Measurements from ENCODE around the gene ARHGEF7. TPM values are rescaled to one million over a fixed set of nuclear protein-coding genes. Genes with fewer than 3 reads are reported as not detected.

ARHGEF7 gene
- total RNA-seq, 1 experiment from 2014 or later = 47.3 TPM

DNA sequence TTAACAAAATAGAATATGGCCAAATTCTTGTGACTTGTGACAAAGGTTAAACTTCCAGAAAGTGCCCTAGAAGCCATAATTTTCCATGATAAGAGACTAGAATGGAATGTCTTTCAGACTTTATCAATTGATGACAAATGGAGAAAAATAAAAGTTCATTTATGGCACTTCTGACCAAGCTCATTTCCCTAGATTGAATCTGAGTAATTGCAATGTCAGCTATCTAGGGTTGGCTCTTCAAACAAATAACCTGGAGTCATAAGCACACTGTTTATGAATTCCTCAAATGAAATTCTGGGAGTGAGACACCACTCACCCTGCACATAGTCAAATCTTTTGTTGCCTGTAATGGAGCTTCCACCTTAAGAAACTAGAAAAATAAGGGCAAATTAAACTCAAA is 11.4 kb downstream of the ARHGEF7 start:
- H3K4me3 Mint-ChIP-seq = no peak overlapping the region
- TF ChIP-seq, protein P1, sequence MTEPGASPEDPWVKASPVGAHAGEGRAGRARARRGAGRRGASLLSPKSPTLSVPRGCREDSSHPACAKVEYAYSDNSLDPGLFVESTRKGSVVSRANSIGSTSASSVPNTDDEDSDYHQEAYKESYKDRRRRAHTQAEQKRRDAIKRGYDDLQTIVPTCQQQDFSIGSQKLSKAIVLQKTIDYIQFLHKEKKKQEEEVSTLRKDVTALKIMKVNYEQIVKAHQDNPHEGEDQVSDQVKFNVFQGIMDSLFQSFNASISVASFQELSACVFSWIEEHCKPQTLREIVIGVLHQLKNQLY (CRISPR knock-in tag; IDR thresholded peaks at IDR 0.05) = no peak
- no peak for TF ChIP-seq GABPB1 (CRISPR knock-in tag; IDR thresholded peaks at IDR 0.05)
- no peak for TF ChIP-seq NR2C2 (CRISPR knock-in tag; IDR thresholded peaks at IDR 0.05)
- TF ChIP-seq GRHL2 (CRISPR knock-in tag; IDR thresholded peaks at IDR 0.05; ENCODE audit: insufficient replicate concordance, severe bottlenecking) = no peak
- TF ChIP-seq FOXP1 (CRISPR knock-in tag; IDR thresholded peaks at IDR 0.05; ENCODE audit: borderline replicate concordance) = no peak
- H3K36me3 Mint-ChIP-seq = no peaks in the 10 kb centered on the region
- H3K27me3 Mint-ChIP-seq (ENCODE audit: low read depth) = peaks cover 6% of the 10 kb centered on the region; the same call in 1 of the 2 replicates
- no peaks in the 10 kb centered on the region for H3K9me3 Mint-ChIP-seq
- CTCF ChIA-PET = interaction anchor here (1.2 kb wide), 1 partner anchor 27 kb away, joined by 3 read pairs; no protein-coding TSS in a partner anchor
- peaks cover 4% of the 10 kb centered on the region for H3K4me1 Mint-ChIP-seq
- DNase-seq (ENCODE audit: low spot score) = no peak
- no peak for ATAC-seq
- POLR2A ChIA-PET = no interaction called here
- no peak overlapping the region for H3K27ac Mint-ChIP-seq

- peaks cover 5% of the 10 kb centered on the region; the same call in 1 of the 2 replicates for H3K9me3 Mint-ChIP-seq
- ATAC-seq (no peak), DNase-seq (ENCODE audit: low spot score) (no peak)
- H3K4me1 Mint-ChIP-seq = no peaks in the 10 kb centered on the region
- POLR2A ChIA-PET = no interaction called here
- H3K36me3 Mint-ChIP-seq = no peaks in the 10 kb centered on the region
- H3K27ac Mint-ChIP-seq = no peak overlapping the region
- H3K4me3 Mint-ChIP-seq = no peak overlapping the region
- H3K27me3 Mint-ChIP-seq (ENCODE audit: low read depth) = peaks cover 9% of the 10 kb centered on the region; the same call in 1 of the 2 replicates
- CTCF ChIA-PET = no interaction called here
- TF ChIP-seq ATF3 (CRISPR knock-in tag; conservative IDR thresholded peaks at IDR 0.05) (no peak), SMAD3 (CRISPR knock-in tag; IDR thresholded peaks at IDR 0.05; ENCODE audit: borderline replicate concordance) (no peak), ZMAT4 (CRISPR knock-in tag; IDR thresholded peaks at IDR 0.05) (no peak), FOXP1 (CRISPR knock-in tag; IDR thresholded peaks at IDR 0.05; ENCODE audit: borderline replicate concordance) (no peak), ZNF219 (CRISPR knock-in tag; IDR thresholded peaks at IDR 0.05; ENCODE audit: borderline replicate concordance) (no peak), ZNF671 (CRISPR knock-in tag; IDR thresholded peaks at IDR 0.05) (no peak), ARID4B (CRISPR knock-in tag; IDR thresholded peaks at IDR 0.05; ENCODE audit: borderline replicate concordance) (no peak), ATF1 (CRISPR knock-in tag; IDR thresholded peaks at IDR 0.05) (no peak), MXD4 (CRISPR knock-in tag; IDR thresholded peaks at IDR 0.05; ENCODE audit: borderline replicate concordance) (no peak), NFATC4 (CRISPR knock-in tag; IDR thresholded peaks at IDR 0.05) (no peak), TCF7 (CRISPR knock-in tag; IDR thresholded peaks at IDR 0.05; ENCODE audit: low read depth) (no peak)
- TF ChIP-seq, protein P2, sequence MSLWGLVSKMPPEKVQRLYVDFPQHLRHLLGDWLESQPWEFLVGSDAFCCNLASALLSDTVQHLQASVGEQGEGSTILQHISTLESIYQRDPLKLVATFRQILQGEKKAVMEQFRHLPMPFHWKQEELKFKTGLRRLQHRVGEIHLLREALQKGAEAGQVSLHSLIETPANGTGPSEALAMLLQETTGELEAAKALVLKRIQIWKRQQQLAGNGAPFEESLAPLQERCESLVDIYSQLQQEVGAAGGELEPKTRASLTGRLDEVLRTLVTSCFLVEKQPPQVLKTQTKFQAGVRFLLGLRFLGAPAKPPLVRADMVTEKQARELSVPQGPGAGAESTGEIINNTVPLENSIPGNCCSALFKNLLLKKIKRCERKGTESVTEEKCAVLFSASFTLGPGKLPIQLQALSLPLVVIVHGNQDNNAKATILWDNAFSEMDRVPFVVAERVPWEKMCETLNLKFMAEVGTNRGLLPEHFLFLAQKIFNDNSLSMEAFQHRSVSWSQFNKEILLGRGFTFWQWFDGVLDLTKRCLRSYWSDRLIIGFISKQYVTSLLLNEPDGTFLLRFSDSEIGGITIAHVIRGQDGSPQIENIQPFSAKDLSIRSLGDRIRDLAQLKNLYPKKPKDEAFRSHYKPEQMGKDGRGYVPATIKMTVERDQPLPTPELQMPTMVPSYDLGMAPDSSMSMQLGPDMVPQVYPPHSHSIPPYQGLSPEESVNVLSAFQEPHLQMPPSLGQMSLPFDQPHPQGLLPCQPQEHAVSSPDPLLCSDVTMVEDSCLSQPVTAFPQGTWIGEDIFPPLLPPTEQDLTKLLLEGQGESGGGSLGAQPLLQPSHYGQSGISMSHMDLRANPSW (CRISPR knock-in tag; conservative IDR thresholded peaks at IDR 0.05; ENCODE audit: low read depth) = no peak
- TF ChIP-seq, protein P3, sequence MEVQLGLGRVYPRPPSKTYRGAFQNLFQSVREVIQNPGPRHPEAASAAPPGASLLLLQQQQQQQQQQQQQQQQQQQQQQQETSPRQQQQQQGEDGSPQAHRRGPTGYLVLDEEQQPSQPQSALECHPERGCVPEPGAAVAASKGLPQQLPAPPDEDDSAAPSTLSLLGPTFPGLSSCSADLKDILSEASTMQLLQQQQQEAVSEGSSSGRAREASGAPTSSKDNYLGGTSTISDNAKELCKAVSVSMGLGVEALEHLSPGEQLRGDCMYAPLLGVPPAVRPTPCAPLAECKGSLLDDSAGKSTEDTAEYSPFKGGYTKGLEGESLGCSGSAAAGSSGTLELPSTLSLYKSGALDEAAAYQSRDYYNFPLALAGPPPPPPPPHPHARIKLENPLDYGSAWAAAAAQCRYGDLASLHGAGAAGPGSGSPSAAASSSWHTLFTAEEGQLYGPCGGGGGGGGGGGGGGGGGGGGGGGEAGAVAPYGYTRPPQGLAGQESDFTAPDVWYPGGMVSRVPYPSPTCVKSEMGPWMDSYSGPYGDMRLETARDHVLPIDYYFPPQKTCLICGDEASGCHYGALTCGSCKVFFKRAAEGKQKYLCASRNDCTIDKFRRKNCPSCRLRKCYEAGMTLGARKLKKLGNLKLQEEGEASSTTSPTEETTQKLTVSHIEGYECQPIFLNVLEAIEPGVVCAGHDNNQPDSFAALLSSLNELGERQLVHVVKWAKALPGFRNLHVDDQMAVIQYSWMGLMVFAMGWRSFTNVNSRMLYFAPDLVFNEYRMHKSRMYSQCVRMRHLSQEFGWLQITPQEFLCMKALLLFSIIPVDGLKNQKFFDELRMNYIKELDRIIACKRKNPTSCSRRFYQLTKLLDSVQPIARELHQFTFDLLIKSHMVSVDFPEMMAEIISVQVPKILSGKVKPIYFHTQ (CRISPR knock-in tag; IDR thresholded peaks at IDR 0.05) = no peak
- TF ChIP-seq, protein P4, sequence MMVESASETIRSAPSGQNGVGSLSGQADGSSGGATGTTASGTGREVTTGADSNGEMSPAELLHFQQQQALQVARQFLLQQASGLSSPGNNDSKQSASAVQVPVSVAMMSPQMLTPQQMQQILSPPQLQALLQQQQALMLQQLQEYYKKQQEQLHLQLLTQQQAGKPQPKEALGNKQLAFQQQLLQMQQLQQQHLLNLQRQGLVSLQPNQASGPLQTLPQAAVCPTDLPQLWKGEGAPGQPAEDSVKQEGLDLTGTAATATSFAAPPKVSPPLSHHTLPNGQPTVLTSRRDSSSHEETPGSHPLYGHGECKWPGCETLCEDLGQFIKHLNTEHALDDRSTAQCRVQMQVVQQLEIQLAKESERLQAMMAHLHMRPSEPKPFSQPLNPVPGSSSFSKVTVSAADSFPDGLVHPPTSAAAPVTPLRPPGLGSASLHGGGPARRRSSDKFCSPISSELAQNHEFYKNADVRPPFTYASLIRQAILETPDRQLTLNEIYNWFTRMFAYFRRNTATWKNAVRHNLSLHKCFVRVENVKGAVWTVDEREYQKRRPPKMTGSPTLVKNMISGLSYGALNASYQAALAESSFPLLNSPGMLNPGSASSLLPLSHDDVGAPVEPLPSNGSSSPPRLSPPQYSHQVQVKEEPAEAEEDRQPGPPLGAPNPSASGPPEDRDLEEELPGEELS (CRISPR knock-in tag; IDR thresholded peaks at IDR 0.05) = no peak
Observed at GRCh38 chr13:111129465-111130115, 14.5 kb downstream of the ARHGEF7 start.
